Stimulated activated CD8-positive, alpha-beta memory T cell treated with anti-CD3 and anti-CD28 coated beads, Interleukin-12 subunit alpha, Interleukin-12 subunit beta, amount 100 ng/mL, for 24 hours (primary cell): ENCODE measurements around the gene IL17REL.

ENCODE experiments used
- DNase-seq: peaks from one replicate; pipeline ENCODE4 v3.0.0-alpha.2; 2020; ENCODE audit errors: extremely low read depth

IL17REL gene

DNA sequence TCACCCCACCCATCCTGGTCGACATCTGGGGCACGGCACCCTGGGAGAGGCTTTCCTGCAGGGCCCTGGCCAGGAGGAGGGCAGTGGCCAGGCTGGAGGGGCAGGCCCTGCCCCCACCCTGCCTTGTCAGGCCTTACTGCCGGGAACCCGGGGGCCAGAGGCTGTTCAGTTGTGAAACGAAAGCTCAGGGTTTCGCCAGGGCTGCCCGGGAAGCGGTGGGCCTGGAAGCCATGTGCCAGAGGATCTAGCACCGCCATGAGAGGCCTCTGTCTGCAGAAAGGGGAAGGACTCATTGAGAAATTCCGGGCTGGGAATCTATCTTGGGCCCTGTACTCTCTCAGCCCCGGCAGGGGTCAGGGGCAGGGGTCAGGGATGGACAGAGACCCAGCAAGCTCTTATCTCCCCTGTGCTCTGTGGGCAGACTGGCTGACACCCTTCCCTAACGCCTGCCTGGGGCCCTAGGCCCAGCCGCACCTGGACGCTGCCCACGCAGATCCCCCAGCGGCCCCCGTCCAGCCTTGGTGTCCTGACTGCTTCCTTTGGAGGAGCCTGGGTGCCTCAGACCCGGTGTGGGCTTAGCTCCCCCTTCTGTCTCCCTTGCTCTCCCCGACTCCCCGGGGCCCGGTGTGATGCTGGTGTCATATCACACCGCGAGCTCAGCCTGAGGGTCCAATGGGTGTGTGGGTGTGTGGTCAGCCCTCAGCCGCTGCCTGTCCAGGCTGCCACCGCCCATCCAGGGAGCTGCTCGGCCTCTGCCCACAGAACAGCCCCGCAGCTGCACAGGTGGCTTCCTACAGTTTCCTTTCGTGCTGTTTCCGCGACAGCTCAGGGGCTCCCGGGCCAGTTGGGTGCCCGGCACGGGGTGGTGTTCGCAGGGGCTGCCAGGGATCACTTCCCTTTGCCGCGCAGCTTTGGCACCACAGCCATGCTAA lies 45.5 kb downstream of the IL17REL start:
- DNase-seq, result no peak

DNA sequence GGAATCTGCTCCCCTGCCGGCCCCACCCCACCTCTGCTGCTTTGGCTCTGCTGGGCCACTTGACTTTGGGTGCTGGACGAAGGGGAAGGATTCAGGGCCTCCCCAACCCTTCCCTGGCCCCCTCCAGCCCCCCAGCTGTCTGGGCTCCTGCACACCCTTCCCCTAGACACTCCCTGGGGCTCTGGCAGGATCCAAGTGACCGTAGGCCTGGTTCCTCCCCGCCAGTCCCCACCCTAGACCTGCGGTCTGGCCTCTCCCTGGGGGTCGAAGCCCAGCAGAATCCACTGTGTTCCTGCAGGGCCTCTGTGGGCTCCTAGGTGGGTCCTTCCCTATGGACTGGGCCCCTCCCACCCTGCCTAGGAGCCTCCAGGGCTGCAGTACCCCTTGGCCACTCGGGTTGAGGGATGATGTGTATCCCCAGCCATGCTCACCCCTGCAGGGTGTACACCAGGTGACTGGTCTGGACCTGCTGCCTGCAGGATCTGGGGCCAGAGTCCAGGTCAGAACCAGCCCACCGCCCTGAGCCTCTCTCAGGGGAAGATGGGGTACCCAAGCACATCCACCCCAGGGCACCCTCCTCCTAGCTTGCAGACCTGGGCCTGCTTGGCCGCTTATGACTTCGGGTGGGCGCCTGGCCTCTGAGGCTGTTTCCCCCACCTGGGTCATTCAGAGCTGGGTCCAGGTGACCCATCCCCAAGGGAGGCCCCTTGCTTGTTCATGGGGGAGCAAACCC lies 46.4 kb downstream of the IL17REL start:
- no peak for DNase-seq

DNA sequence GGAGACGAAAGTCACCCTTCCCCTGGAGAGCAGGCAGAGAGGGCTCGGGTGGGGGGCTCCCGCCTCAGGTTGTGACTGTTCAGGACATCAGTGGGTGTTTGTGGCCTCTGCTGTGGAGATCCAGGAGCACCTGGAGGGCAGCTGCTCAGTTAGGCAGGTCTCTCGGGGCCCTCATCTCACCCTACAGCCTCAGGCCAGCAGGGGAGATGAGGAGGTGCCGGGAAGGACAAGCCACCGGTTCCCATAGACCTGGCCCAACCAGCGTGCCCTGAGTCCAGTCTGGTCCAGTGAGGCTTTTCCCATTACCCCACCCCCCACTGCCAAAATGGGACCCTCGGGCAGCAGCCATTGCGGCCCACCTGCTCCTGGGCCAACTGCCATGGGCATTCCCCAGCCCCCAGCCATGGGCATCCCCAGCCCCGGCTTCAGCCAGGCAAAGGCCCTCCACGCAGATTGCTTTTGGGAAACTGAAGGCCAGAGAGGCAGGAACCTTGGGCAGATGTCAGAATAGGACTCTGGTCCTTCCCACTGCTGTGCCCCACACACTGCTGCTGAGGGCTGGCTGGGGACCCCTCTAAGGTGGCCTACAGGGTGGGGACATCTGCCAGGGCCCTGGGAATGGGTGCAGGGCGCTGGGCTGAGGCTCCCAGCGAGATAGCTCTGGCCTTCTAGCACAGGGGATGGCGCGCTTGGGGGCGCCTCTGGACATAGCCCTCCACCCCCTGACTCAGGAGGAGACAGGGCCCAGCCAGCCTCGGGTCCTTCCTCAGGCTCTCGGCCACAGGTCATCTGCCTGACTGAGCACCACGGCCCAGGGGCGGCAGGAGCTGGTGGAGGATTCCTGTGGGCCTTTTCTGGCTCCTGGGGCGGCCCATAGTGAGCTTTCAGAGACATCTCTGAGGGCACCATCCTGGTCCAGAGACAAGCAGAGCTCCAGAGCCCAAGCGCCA lies 47.2 kb downstream of the IL17REL start:
- DNase-seq, result no peak

DNA sequence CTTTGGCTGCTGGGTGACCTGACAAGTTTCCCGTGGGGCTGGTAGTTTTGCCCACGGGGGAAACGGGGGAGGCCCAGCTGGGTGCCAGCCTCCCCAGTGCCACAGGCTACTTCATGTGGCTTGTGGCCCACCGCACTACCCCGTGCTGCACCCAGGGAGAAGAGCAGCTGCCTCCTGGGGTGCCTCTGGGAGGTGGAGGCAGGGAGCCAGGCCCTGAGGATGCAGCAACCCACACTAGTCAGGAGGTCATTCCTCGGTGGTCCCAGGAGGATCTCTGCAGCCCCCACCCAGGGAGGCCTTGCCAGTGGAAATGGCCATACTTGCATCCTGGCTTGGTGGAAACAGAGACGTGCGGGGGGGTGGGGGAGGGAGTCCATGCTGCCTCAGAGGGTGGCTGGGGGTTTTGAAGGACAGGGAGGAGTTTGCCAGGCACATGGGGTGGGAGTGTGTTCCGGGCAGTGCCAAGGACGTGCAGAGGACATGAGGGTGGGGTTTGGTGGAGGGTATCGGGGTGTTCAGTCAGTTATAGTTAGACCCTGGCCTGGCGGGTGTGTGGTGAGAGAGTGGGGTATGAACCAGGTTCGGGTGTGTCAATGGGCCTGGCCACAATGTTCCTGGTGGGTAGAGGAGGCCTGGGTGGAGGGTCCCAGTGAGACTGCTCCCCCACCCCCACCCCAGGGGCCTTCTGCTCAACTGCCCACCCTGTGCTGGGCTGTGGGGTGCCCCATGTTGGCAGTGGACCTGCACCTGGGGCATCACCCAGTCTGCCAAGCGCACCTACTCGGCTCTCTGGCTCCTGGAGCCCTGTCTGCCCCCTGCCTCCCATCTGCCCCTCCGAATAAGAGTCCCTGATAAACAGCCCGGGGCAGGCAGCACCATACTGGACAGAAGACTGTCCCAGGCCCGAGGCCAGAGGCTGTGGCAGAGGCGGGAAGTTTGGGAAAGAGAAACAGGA lies 48.2 kb downstream of the IL17REL start:
- DNase-seq, result no peak

DNA sequence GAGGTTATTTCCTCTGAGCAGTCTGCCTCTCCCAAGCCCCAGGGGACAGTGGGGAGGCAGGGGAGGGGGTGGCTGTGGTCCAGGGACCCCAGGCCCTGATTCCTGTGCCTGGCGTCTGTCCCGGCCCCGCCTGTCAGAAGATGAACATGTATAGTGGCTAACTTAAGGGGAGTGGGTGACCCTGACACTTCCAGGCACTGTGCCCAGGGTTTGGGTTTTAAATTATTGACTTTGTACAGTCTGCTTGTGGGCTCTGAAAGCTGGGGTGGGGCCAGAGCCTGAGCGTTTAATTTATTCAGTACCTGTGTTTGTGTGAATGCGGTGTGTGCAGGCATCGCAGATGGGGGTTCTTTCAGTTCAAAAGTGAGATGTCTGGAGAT lies 48.9 kb downstream of the IL17REL start:
- no peak for DNase-seq

DNA sequence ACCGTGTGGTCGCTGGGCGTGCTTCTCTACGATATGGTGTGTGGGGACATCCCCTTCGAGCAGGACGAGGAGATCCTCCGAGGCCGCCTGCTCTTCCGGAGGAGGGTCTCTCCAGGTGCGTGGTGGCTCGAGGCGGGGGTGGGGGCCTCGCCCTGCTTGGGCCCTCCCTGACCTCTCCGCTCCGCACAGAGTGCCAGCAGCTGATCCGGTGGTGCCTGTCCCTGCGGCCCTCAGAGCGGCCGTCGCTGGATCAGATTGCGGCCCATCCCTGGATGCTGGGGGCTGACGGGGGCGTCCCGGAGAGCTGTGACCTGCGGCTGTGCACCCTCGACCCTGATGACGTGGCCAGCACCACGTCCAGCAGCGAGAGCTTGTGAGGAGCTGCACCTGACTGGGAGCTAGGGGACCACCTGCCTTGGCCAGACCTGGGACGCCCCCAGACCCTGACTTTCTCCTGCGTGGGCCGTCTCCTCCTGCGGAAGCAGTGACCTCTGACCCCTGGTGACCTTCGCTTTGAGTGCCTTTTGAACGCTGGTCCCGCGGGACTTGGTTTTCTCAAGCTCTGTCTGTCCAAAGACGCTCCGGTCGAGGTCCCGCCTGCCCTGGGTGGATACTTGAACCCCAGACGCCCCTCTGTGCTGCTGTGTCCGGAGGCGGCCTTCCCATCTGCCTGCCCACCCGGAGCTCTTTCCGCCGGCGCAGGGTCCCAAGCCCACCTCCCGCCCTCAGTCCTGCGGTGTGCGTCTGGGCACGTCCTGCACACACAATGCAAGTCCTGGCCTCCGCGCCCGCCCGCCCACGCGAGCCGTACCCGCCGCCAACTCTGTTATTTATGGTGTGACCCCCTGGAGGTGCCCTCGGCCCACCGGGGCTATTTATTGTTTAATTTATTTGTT lies 49.6 kb downstream of the IL17REL start:
- no peak for DNase-seq

DNA sequence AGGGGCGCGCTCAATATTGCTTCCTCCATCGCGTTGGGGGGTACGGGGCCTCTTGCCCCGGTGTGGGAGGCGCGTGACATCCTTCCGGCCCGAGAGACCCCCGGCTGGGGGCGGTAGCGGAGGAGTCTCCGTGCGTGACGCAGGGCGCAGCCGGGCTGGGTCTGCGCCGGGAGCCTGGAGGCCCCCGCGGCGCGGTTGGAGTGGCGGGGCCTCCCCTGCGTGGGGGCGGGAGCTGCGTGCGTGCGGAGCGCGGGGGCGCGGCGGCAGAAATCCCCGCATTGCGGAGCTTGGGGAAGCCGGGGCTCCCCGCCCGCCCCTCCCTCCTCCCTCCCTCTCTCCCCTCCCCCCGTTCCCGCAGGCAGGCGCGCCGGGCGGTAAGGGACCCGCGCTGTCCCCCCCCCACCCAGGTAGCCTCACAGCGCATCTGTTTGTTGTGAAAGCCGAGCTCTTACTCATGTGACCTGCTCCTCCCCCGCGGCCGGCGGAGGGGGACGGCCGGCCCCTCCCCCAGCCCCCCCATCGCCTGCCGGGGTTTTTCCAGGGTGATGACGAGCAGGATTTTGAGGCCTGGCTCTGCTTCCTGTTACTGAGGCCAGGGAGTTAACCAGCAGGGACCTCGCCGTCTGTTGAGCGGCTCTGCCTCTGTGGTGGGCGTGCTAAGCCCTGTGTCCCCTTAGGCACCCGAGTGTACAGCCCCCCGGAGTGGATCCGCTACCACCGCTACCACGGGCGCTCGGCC lies 50.4 kb downstream of the IL17REL start:
- DNase-seq, result peak; percentile 76

DNA sequence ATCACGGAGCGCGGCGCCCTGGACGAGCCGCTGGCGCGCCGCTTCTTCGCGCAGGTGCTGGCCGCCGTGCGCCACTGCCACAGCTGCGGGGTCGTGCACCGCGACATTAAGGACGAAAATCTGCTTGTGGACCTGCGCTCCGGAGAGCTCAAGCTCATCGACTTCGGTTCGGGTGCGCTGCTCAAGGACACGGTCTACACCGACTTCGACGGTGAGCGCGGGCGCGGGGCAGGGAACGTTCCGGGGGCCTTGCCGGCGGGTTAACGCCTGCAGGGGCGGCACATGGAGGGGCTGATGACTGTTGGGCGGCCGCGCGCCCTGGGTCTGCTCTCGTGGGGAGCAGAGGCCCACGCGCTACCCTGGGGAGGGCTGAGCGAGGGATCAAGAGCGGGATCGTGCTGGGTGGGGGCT lies 51.0 kb downstream of the IL17REL start:
- no peak for DNase-seq

DNA sequence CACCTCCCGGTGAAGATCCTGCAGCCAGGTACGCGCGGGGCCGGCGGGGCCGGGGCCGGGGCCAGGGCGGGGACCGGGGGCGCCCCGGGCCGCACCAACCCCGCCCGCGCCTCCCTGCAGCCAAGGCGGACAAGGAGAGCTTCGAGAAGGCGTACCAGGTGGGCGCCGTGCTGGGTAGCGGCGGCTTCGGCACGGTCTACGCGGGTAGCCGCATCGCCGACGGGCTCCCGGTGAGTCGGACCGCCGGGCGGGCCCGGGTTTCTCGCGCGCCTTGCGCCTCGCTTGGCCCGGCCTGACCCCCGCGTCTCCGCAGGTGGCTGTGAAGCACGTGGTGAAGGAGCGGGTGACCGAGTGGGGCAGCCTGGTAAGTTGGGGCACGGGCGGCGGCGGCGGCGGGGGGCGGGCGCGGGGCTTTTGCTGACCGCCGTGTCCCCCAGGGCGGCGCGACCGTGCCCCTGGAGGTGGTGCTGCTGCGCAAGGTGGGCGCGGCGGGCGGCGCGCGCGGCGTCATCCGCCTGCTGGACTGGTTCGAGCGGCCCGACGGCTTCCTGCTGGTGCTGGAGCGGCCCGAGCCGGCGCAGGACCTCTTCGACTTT lies 51.5 kb downstream of the IL17REL start:
- no peak for DNase-seq

DNA sequence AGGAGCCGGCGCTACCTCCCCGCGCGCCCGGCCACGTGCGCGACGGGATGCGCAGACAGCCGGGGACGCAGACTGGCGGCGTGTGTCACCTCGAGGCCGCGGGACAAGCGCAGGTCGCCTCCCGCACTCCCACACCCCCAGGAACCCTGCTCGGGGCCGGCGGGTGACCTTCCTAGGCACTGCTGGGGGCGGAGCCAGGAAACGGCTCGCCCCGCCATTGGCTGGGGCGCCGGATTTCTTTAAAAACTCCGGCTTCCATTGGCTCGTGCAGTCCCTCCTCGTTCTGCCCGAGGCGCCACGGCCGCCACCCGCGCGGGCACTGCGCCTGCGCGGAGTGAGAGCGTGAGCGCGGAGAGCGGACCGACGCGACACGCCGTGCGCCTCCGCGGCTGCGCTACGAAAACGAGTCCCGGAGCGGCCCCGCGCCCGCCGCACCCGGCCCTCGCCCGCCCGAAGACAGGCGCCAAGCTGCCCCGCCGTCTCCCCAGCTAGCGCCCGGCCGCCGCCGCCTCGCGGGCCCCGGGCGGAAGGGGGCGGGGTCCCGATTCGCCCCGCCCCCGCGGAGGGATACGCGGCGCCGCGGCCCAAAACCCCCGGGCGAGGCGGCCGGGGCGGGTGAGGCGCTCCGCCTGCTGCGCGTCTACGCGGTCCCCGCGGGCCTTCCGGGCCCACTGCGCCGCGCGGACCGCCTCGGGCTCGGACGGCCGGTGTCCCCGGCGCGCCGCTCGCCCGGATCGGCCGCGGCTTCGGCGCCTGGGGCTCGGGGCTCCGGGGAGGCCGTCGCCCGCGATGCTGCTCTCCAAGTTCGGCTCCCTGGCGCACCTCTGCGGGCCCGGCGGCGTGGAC lies 52.2 kb downstream of the IL17REL start, which contains the start of gene PIM3:
Gene PIM3, plus strand, starts transcription at position 614 of the 846 bp plus-strand sequence. Its CDS starts 176 bp downstream, at position 790.
- DNase-seq, result peak; percentile 82

DNA sequence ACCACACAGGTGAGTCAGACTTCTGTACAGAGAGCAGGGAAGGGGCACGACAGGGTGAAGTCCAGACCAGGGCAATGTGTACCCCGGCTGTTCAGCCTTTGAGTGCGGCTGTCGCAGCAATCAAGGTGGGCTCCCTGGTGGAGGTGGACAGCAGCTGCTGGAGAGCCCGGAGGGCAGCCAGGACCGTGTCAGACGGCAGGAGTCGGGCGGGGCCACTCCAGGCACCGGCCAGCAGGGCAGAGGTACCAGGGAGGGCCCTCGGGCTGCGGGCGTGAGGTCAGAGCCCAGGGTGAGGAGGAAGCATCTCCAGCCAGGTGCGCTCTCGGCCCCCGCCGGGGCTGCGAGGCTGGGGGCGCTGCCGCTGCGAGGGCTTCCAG lies 52.8 kb downstream of the IL17REL start:
- DNase-seq, result no peak

DNA sequence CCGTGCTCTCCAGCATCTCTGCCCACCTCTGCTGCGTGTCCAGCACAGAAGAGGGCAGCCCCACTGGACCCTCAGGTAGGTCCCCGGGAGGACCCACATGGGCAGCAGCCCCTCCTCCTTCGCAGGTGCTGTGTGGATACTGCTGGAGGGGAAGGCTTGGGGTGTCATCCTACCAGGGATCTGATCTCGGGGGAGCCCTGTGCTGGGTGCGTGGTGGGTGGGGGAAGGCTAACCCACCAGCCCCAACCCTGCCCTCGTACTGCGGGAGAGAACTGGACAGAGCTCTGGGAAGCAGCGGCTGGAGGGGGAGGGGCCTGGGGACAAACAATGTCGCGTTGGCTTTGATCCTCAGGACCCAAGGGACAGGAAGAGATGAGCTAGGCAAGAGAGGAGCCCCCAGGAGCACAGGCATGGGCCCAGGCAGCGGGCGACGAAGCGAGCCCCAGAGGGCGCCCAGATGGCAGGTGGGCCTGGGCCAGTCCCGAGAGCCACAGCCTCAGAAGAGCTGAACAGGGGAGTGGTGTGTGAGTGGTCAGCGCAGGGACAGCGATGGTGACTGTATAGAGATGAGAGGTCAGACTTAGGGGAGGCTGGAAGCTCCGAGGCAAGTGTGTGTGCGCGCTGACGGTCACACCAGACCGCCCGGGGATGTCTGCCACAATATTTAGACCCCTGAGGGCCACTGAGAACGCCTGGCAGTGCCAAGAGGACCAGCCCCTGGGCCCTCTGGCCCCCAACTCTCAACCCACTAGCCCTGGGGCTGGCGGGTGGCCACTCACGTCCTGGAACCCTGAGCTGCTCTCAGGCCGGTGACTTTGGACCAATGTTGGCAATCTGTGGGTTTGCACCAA lies 53.4 kb downstream of the IL17REL start:
- DNase-seq, result no peak

DNA sequence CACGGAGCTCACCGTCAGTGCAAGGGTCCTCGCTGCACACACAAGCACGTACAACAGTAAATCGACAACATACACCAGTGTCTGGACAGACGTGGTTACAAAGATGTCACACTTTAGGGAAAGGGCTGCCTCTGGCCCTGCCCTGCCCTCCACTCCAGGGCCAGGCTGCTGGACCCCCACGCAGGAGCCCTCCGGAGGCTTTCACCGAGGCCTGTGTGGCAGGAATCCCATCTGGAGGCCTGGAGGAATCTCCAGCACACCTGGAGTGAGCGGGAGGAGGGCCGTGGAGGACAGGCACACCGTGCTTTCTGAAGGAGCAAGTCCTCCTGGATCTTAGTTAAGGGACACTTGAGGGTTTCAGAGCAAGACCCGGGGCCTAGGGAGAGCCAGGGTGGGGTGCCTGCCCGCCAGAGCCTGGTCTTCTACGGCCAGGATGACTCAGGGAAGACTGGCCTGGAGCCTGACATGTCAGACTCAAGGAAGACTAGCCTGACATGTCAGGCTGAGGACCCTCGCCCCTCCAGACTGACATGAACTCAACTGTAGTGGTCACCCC lies 54.1 kb downstream of the IL17REL start:
- no peak for DNase-seq

DNA sequence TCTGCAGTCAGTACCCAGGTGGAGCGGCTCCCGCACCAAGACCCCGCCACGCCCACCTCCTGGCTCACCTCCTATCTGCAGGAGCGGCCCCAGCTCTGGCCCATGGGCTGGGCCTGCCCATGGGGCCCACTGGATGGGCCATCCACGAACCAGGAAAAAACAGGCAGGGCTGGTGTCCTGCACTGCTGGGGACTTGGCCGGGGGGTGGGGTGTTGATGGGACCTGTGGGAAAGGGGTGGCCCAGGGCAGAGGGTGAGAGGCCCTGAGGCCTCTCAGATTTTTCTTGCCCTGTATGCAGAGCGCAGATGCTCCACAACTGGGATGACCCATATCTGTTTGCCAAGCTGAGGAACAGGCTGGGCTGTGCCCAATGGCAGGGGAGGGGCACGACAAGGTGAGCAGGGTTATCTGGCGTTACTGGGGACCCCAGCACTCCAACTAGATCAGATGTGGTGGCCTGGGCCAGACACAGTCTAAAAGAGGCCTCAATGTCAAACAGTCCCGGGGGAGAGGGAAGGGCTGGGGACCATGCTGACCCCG lies 54.7 kb downstream of the IL17REL start:
- no peak for DNase-seq

DNA sequence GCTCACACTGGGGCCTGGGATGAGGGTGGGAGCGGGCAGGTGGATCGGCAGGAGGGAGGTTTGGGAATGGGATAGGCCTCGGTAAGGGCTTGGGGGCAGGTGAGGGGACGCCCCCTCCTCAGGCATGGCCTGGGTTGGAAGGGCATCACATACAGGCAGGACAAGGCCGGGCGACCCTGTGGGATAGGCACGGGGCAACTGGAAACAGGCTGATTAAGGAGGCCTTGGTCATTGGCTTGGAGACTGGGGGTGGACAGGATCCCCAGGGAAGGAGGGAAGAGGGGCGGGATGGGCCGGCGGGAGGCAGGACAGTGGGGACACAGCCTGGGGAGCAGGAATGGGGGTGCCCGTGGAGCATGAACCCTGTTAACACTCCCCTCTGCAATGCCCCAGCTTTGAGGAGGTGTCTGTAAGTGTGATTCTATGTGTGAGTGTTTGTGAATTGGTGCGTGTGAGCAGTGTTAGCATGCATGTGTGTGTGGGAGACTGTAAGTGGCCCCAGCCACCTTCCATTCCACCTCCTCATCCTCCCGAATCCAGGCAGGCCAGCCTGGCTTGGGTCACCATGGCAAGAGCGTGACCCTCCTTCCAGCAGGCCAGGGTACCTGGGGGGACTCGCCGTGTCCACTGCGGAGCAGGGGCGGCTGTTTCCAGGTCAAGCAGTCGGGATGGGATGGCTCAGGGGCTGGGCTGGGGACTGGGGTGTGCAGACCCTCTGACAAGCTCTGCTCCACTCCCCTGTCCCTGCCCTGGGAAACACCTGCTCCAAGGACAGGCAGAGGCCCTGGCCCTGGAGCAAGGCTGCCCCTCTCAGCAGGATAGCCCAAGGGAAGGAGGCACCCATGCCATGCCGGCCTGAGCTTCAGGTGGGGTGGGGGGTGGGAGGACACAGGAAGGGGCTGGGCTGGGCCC lies 55.4 kb downstream of the IL17REL start:
- DNase-seq, result no peak
